Panc1 (cell line): Measurements from ENCODE around the gene CKAP5.

Source experiments
- POLR2AphosphoS5 ChIP-seq: IDR thresholded peaks from 2 replicates; pipeline ENCODE4 v1.6.1; 2012; ENCODE audit warnings: mild to moderate bottlenecking, low read depth, low read length, moderate library complexity
- SIN3A ChIP-seq: IDR thresholded peaks from 2 replicates; pipeline ENCODE4 v1.6.1; 2012; ENCODE audit warnings: low read depth, mild to moderate bottlenecking, low read length, moderate library complexity, borderline replicate concordance; ENCODE audit not compliant: insufficient read depth
- TCF7L2 ChIP-seq: IDR thresholded peaks from 2 replicates; pipeline ENCODE4 v1.6.1; 2011; ENCODE audit warnings: mild to moderate bottlenecking, low read depth, low read length, inconsistent platforms
- TF ChIP-seq, protein P1 (sequence below): fragments of 450-650 bp; IDR thresholded peaks from 2 replicates; pipeline ENCODE4 v1.5.1; 2017; ENCODE audit warnings: mild to moderate bottlenecking
- TF ChIP-seq, protein P2 (sequence below), 2 experiments: IDR thresholded peaks; 2 replicates each; pipeline ENCODE4 v1.6.1; 2011 to 2012; ENCODE audit warnings: low read depth in 2 of 2, control low read depth in 1 of 2, low read length in 1 of 2, mild to moderate bottlenecking in 1 of 2, moderate library complexity in 1 of 2; ENCODE audit not compliant: insufficient read depth in 1 of 2

DNA sequence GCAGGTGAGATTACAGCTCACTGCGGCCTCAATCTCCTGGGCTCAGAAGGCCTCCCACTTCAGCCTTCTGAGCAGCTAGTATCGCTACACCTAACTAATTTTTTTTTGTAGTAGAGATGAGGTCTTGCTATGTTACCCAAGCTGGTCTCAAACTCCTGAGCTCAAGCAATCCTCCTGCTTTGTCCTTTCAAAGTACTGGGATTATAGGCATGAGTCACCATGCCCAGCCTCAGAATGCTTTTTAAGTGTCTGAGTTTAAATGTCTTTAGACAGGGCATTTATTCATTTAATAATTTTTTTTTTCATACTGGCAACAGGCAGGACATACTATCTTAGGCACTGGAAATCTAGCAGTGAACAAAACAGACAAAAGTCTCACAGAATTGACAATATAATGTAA lies 44.6 kb upstream of the CKAP5 start:
- TF ChIP-seq, protein P1, sequence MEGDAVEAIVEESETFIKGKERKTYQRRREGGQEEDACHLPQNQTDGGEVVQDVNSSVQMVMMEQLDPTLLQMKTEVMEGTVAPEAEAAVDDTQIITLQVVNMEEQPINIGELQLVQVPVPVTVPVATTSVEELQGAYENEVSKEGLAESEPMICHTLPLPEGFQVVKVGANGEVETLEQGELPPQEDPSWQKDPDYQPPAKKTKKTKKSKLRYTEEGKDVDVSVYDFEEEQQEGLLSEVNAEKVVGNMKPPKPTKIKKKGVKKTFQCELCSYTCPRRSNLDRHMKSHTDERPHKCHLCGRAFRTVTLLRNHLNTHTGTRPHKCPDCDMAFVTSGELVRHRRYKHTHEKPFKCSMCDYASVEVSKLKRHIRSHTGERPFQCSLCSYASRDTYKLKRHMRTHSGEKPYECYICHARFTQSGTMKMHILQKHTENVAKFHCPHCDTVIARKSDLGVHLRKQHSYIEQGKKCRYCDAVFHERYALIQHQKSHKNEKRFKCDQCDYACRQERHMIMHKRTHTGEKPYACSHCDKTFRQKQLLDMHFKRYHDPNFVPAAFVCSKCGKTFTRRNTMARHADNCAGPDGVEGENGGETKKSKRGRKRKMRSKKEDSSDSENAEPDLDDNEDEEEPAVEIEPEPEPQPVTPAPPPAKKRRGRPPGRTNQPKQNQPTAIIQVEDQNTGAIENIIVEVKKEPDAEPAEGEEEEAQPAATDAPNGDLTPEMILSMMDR, result no peak
- TF ChIP-seq POLR2AphosphoS5 (no peak), SIN3A (no peak), TCF7L2 (no peak)
- TF ChIP-seq, protein P2, sequence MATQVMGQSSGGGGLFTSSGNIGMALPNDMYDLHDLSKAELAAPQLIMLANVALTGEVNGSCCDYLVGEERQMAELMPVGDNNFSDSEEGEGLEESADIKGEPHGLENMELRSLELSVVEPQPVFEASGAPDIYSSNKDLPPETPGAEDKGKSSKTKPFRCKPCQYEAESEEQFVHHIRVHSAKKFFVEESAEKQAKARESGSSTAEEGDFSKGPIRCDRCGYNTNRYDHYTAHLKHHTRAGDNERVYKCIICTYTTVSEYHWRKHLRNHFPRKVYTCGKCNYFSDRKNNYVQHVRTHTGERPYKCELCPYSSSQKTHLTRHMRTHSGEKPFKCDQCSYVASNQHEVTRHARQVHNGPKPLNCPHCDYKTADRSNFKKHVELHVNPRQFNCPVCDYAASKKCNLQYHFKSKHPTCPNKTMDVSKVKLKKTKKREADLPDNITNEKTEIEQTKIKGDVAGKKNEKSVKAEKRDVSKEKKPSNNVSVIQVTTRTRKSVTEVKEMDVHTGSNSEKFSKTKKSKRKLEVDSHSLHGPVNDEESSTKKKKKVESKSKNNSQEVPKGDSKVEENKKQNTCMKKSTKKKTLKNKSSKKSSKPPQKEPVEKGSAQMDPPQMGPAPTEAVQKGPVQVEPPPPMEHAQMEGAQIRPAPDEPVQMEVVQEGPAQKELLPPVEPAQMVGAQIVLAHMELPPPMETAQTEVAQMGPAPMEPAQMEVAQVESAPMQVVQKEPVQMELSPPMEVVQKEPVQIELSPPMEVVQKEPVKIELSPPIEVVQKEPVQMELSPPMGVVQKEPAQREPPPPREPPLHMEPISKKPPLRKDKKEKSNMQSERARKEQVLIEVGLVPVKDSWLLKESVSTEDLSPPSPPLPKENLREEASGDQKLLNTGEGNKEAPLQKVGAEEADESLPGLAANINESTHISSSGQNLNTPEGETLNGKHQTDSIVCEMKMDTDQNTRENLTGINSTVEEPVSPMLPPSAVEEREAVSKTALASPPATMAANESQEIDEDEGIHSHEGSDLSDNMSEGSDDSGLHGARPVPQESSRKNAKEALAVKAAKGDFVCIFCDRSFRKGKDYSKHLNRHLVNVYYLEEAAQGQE (IDR thresholded peaks at IDR 0.05; ENCODE audit: insufficient read depth in 1 of 2, low read depth in 2 of 2, low read length in 1 of 2), result no peak
